ENCODE data around the gene MAMDC4.

DNA sequence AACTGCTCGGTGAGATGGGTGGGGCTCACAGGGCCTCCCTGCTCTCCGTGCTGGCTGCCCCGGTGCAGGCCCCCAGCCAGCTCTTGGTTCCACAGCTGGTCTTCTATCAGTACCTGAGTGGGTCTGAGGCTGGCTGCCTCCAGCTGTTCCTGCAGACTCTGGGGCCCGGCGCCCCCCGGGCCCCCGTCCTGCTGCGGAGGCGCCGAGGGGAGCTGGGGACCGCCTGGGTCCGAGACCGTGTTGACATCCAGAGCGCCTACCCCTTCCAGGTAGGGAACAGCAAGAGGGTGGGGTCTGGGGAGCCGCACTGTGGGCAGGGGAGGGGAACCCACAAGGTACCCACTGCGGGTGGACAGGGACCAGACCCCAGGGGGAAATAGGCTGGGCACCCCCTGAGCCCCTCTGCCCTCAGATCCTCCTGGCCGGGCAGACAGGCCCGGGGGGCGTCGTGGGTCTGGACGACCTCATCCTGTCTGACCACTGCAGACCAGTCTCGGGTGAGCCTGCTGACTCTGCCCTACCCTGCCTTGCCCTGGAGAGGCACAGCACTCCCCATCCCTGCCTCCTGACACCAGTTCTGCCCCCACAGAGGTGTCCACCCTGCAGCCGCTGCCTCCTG lies 2.8 kb downstream of the MAMDC4 start:
- TF ChIP-seq, protein P1, sequence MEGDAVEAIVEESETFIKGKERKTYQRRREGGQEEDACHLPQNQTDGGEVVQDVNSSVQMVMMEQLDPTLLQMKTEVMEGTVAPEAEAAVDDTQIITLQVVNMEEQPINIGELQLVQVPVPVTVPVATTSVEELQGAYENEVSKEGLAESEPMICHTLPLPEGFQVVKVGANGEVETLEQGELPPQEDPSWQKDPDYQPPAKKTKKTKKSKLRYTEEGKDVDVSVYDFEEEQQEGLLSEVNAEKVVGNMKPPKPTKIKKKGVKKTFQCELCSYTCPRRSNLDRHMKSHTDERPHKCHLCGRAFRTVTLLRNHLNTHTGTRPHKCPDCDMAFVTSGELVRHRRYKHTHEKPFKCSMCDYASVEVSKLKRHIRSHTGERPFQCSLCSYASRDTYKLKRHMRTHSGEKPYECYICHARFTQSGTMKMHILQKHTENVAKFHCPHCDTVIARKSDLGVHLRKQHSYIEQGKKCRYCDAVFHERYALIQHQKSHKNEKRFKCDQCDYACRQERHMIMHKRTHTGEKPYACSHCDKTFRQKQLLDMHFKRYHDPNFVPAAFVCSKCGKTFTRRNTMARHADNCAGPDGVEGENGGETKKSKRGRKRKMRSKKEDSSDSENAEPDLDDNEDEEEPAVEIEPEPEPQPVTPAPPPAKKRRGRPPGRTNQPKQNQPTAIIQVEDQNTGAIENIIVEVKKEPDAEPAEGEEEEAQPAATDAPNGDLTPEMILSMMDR (IDR thresholded peaks at IDR 0.05) = no peak
- TF ChIP-seq POLR2A (IDR thresholded peaks at IDR 0.05) = no peak
